Liver (tissue), 9 donors: ENCODE results near the gene LBH. TPM values are rescaled to one million over a fixed set of nuclear protein-coding genes. Genes with fewer than 3 reads are reported as not detected.

Experiments
- DNase-seq: peaks from one replicate; pipeline ENCODE4 v3.0.0-alpha.2; 2017; ENCODE audit warnings: low spot score
- H3K27ac ChIP-seq, 2 donors: one replicate each; pipeline ENCODE4 v1.7.0; 2013; ENCODE audit warnings: inconsistent platforms in 2 of 2, low read length in 2 of 2, control low read depth in 1 of 2, low read depth in 1 of 2, mild to moderate bottlenecking in 1 of 2
- H3K27me3 ChIP-seq, 4 donors: one replicate each; pipeline versions ENCODE4 v1.6.1 to v1.7.0; 2013; ENCODE audit warnings: low read length in 3 of 4, inconsistent platforms in 1 of 4, mild to moderate bottlenecking in 1 of 4, moderate library complexity in 1 of 4; ENCODE audit not compliant: control insufficient read depth in 4 of 4, insufficient read depth in 4 of 4
- H3K36me3 ChIP-seq, 4 donors: one replicate each; pipeline versions ENCODE4 v1.6.1 to v1.7.0; 2013; ENCODE audit warnings: low read length in 3 of 4, mild to moderate bottlenecking in 3 of 4, low read depth in 1 of 4, moderate library complexity in 1 of 4; ENCODE audit not compliant: control insufficient read depth in 4 of 4, insufficient read depth in 3 of 4
- H3K4me1 ChIP-seq, 4 donors: one replicate each; pipeline versions ENCODE4 v1.6.1 to v1.7.0; 2013; ENCODE audit warnings: low read length in 3 of 4, mild to moderate bottlenecking in 3 of 4, moderate library complexity in 1 of 4; ENCODE audit not compliant: control insufficient read depth in 4 of 4, insufficient read depth in 4 of 4
- H3K4me3 ChIP-seq, 3 donors: one replicate each; pipeline versions ENCODE4 v1.6.1 to v1.7.0; 2013; ENCODE audit warnings: low read length in 3 of 3, control low read depth in 1 of 3, low read depth in 1 of 3, mild to moderate bottlenecking in 1 of 3
- H3K9ac ChIP-seq, 2 donors: one replicate each; pipeline ENCODE4 v1.7.0; 2013; ENCODE audit warnings: low read length in 2 of 2, mild to moderate bottlenecking in 2 of 2, moderate library complexity in 2 of 2, control low read depth in 1 of 2, low read depth in 1 of 2
- H3K9me3 ChIP-seq, 4 donors: one replicate each; pipeline versions ENCODE4 v1.6.1 to v1.7.0; 2013; ENCODE audit warnings: low read length in 3 of 4; ENCODE audit not compliant: control insufficient read depth in 4 of 4
- ATF3 ChIP-seq: IDR thresholded peaks from 2 replicates; pipeline ENCODE4 v1.6.1; 2016; ENCODE audit warnings: antibody characterized with exemption
- CTCF ChIP-seq: fragments of 150-350 bp; IDR thresholded peaks from 2 replicates; pipeline ENCODE4 v1.5.1; 2017; ENCODE audit warnings: improper control_type of control experiment, low read depth, low read length; ENCODE audit not compliant: missing input control
- EGR1 ChIP-seq, 2 donors: IDR thresholded peaks; 2 replicates each; pipeline ENCODE4 v1.6.1; 2016 to 2018; ENCODE audit warnings: antibody characterized with exemption in 2 of 2, low read depth in 2 of 2
- FOXA1 ChIP-seq: IDR thresholded peaks from 2 replicates; pipeline ENCODE4 v1.6.1; 2016; ENCODE audit warnings: antibody characterized with exemption
- FOXA2 ChIP-seq: IDR thresholded peaks from 2 replicates; pipeline ENCODE4 v1.6.1; 2016; ENCODE audit warnings: antibody characterized with exemption
- GABPA ChIP-seq, 2 donors: IDR thresholded peaks in 1 of 2; conservative IDR thresholded peaks in 1 of 2; 2 replicates each; pipeline ENCODE4 v1.6.1; 2016; ENCODE audit warnings: antibody characterized with exemption in 2 of 2, mild to moderate bottlenecking in 1 of 2, moderate library complexity in 1 of 2
- HNF4A ChIP-seq, 2 donors: conservative IDR thresholded peaks; 2 replicates each; pipeline ENCODE4 v1.6.1; 2016; ENCODE audit warnings: antibody characterized with exemption in 2 of 2, mild to moderate bottlenecking in 2 of 2
- HNF4G ChIP-seq: IDR thresholded peaks from 2 replicates; pipeline ENCODE4 v1.6.1; 2016; ENCODE audit warnings: antibody characterized with exemption
- JUND ChIP-seq, 2 donors: IDR thresholded peaks; 2 replicates each; pipeline ENCODE4 v1.6.1; 2016; ENCODE audit warnings: antibody characterized with exemption in 2 of 2
- MAX ChIP-seq: IDR thresholded peaks from 2 replicates; pipeline ENCODE4 v1.6.1; 2016; ENCODE audit warnings: antibody characterized with exemption
- RAD21 ChIP-seq, 2 donors: IDR thresholded peaks; 2 replicates each; pipeline ENCODE4 v1.6.1; 2016; ENCODE audit warnings: antibody characterized with exemption in 2 of 2, mild to moderate bottlenecking in 2 of 2
- REST ChIP-seq: IDR thresholded peaks from 2 replicates; pipeline ENCODE4 v1.6.1; 2016; ENCODE audit warnings: antibody characterized with exemption, mild to moderate bottlenecking
- RXRA ChIP-seq, 2 donors: IDR thresholded peaks; 2 replicates each; pipeline ENCODE4 v1.6.1; 2017 to 2018; ENCODE audit warnings: antibody characterized with exemption in 2 of 2, mild to moderate bottlenecking in 1 of 2
- TAF1 ChIP-seq: conservative IDR thresholded peaks from 2 replicates; pipeline ENCODE4 v1.6.1; 2016; ENCODE audit warnings: antibody characterized with exemption, mild to moderate bottlenecking
- YY1 ChIP-seq: IDR thresholded peaks from 2 replicates; pipeline ENCODE4 v1.6.1; 2016; ENCODE audit warnings: antibody characterized with exemption, mild to moderate bottlenecking
- ZBTB33 ChIP-seq: IDR thresholded peaks from 2 replicates; pipeline ENCODE4 v1.6.1; 2016; ENCODE audit warnings: antibody characterized with exemption
- WGBS: extraction: QIAGEN DNeasy Blood & Tissue Kit; methylation state at CpG from one replicate; pipeline ENCODE4 v1.1.7; 2013; 5-methylcytosine and 5-hydroxymethylcytosine counted together
- polyA plus RNA-seq, 2 donors: library from polyadenylated mRNA; stranded (reverse) in 1 of 2; unstranded in 1 of 2; fragments of 200-250 nt in 1 of 2; fragments of >200 nt in 1 of 2; fragmentation: Nextera tagmentation in 1 of 2; extraction: Ambion mirVana in 1 of 2; gene quantifications; one replicate each; pipeline versions ENCODE4 v1.2.1 to v1.2.3, GENCODE V29; 2013 to 2015
- total RNA-seq, 2 donors: library from RNA; depleted of rRNA; stranded (reverse); fragments of >200 nt; gene quantifications; one replicate each; pipeline ENCODE4 v1.2.3, GENCODE V29; 2014
- donor health status: healthy.
- donor health status: healthy.
- donor health status: healthy.
- donor health status: healthy.
- donor health status: healthy.

The LBH gene
- total and polyA plus RNA-seq, 4 donors, result 4.1 to 50.8 (median 9.1) TPM

- no peak for DNase-seq
- H3K4me3 ChIP-seq, result no peak overlapping the region
- H3K9me3 ChIP-seq, result no peaks in the 10 kb centered on the region
- H3K9ac ChIP-seq, result no peak overlapping the region
- 86% methylated on average over 11 of the region's 11 CpGs for WGBS
- TF ChIP-seq TAF1 (no peak), YY1 (no peak), JUND (IDR thresholded peaks at IDR 0.05) (no peak), MAX (no peak), RXRA (IDR thresholded peaks at IDR 0.05) (no peak), HNF4A (conservative IDR thresholded peaks at IDR 0.05) (no peak), ZBTB33 (no peak), FOXA2 (no peak), CTCF (no peak), FOXA1 (no peak), ATF3 (no peak), EGR1 (IDR thresholded peaks at IDR 0.05; ENCODE audit: low read depth in 2 of 2) (no peak), REST (no peak), HNF4G (no peak), RAD21 (IDR thresholded peaks at IDR 0.05) (no peak)
- no peak overlapping the region for H3K27ac ChIP-seq
- no peaks in the 10 kb centered on the region for H3K4me1 ChIP-seq
- H3K36me3 ChIP-seq, result no peaks in the 10 kb centered on the region
- no peaks in the 10 kb centered on the region for H3K27me3 ChIP-seq
Observed at GRCh38 chr2:30303095-30303494, 71.8 kb downstream of the LBH start.

GRCh38 chr2:30305235-30305634, 73.9 kb downstream of the LBH start:
- H3K4me1 ChIP-seq, result no peaks in the 10 kb centered on the region
- no peak for DNase-seq
- H3K9ac ChIP-seq, result no peak overlapping the region
- no peaks in the 10 kb centered on the region for H3K36me3 ChIP-seq
- H3K4me3 ChIP-seq, result no peak overlapping the region
- no peaks in the 10 kb centered on the region for H3K9me3 ChIP-seq
- H3K27me3 ChIP-seq, result no peaks in the 10 kb centered on the region
- no peak overlapping the region for H3K27ac ChIP-seq
- TF ChIP-seq GABPA (IDR thresholded peaks at IDR 0.05 in 1 of 2, conservative IDR thresholded peaks at IDR 0.05 in 1 of 2) (no peak), FOXA1 (no peak), EGR1 (IDR thresholded peaks at IDR 0.05; ENCODE audit: low read depth in 2 of 2) (no peak), ZBTB33 (no peak), TAF1 (no peak), HNF4A (conservative IDR thresholded peaks at IDR 0.05) (no peak), MAX (no peak), CTCF (no peak)
